Testis (tissue), 3 donors: ENCODE measurements around the gene TRABD2B. TPM values are rescaled to one million over a fixed set of nuclear protein-coding genes. Genes with fewer than 3 reads are reported as not detected.

Source experiments
- DNase-seq: peaks from one replicate; pipeline ENCODE4 v3.0.0-alpha.2; 2019
- H3K27ac ChIP-seq, 2 donors: fragments of 200-600 bp; sonication (generic); one replicate each; pipeline ENCODE4 v1.5.1; 2019
- H3K27me3 ChIP-seq: fragments of 200-600 bp; sonication (generic); one replicate; pipeline ENCODE4 v1.5.1; 2019
- H3K36me3 ChIP-seq: fragments of 200-600 bp; sonication (generic); one replicate; pipeline ENCODE4 v1.5.1; 2017; ENCODE audit warnings: low read depth; ENCODE audit errors: missing control alignments
- H3K4me1 ChIP-seq: fragments of 200-600 bp; sonication (generic); one replicate; pipeline ENCODE4 v1.5.1; 2019
- H3K4me3 ChIP-seq, 2 donors: fragments of 200-600 bp; sonication (generic); one replicate each; pipeline ENCODE4 v1.5.1; 2017 to 2019
- H3K9me3 ChIP-seq: fragments of 200-600 bp; sonication (generic); one replicate; pipeline ENCODE4 v1.5.1; 2017
- POLR2A ChIP-seq: fragments of 450-650 bp; IDR thresholded peaks from one replicate; pipeline ENCODE4 v1.6.1; 2017; ENCODE audit warnings: antibody characterized with exemption, mild to moderate bottlenecking, moderate library complexity
- WGBS, 2 donors: methylation state at CpG; one replicate each; pipeline ENCODE4 v1.1.5; 2018; 5-methylcytosine and 5-hydroxymethylcytosine counted together
- intact Hi-C: fragments of 100-400 bp; cut with DNase I; formaldehyde crosslinking; loops from one replicate; pipeline ENCODE4 v1.15.1; 2023; ENCODE audit warnings: low total_unique reads
- polyA plus RNA-seq: library from polyadenylated mRNA; stranded (reverse); fragments of 350-450 nt; fragmentation: Illumina TruSeq; extraction: RNeasy Lipid Tissue Mini Kit (QIAGEN cat#74804); gene quantifications from one replicate; pipeline ENCODE4 v1.2.3, GENCODE V29; 2014; ENCODE audit warnings: low read depth, low replicate concordance; ENCODE audit not compliant: insufficient read depth
- total RNA-seq, 2 donors: library from RNA; depleted of rRNA; stranded (reverse); fragments of >200 nt; gene quantifications; one replicate each; pipeline ENCODE4 v1.2.3, GENCODE V29; 2016
- TF ChIP-seq, protein P1 (sequence below), 3 experiments: fragments of 450-650 bp in 2 of 3; fragments of 200-600 bp in 1 of 3; sonication (generic) in 1 of 3; IDR thresholded peaks; one replicate each; pipeline ENCODE4 v1.5.1; 2016 to 2019; ENCODE audit warnings: antibody characterized with exemption in 3 of 3, mild to moderate bottlenecking in 2 of 3, moderate library complexity in 1 of 3

The TRABD2B gene
- total and polyA plus RNA-seq, 3 donors from 2014 or later = 1.9 to 2.7 (median 2.0) TPM

DNA sequence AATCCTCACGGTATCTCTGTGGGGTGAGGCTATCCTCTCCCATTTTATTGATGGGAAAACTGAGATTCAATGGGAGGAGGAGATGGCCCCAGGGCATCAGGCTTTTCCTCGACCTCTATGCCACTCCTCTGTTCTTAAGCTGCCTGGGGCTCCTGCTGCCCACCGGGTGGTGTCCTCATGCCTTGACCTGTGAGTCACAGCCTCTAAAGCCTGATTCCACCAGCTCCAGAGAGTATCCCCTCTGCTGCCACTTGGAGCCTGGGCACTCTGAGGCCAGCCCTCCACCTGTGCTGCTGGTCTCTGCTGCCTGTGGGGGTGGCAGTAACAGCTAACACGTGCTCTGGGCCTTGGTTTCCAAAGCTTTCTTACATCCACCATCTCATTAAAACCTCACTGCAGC lies 241.2 kb downstream of the TRABD2B start:
- Histone ChIP-seq H3K27me3 (no peaks in the 10 kb centered on the region), H3K27ac (no peak overlapping the region), H3K4me3 (no peak overlapping the region), H3K4me1 (peaks cover 11% of the 10 kb centered on the region), H3K36me3 (no peaks in the 10 kb centered on the region), H3K9me3 (no peaks in the 10 kb centered on the region)
- intact Hi-C loops = no loop called here
- TF ChIP-seq, protein P1, sequence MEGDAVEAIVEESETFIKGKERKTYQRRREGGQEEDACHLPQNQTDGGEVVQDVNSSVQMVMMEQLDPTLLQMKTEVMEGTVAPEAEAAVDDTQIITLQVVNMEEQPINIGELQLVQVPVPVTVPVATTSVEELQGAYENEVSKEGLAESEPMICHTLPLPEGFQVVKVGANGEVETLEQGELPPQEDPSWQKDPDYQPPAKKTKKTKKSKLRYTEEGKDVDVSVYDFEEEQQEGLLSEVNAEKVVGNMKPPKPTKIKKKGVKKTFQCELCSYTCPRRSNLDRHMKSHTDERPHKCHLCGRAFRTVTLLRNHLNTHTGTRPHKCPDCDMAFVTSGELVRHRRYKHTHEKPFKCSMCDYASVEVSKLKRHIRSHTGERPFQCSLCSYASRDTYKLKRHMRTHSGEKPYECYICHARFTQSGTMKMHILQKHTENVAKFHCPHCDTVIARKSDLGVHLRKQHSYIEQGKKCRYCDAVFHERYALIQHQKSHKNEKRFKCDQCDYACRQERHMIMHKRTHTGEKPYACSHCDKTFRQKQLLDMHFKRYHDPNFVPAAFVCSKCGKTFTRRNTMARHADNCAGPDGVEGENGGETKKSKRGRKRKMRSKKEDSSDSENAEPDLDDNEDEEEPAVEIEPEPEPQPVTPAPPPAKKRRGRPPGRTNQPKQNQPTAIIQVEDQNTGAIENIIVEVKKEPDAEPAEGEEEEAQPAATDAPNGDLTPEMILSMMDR (IDR thresholded peaks at IDR 0.05) = no peak
- no peak for TF ChIP-seq POLR2A
- no peak for DNase-seq
- 81 to 94% methylated on average over 4 of the region's 4 CpGs for WGBS, 2 donors

DNA sequence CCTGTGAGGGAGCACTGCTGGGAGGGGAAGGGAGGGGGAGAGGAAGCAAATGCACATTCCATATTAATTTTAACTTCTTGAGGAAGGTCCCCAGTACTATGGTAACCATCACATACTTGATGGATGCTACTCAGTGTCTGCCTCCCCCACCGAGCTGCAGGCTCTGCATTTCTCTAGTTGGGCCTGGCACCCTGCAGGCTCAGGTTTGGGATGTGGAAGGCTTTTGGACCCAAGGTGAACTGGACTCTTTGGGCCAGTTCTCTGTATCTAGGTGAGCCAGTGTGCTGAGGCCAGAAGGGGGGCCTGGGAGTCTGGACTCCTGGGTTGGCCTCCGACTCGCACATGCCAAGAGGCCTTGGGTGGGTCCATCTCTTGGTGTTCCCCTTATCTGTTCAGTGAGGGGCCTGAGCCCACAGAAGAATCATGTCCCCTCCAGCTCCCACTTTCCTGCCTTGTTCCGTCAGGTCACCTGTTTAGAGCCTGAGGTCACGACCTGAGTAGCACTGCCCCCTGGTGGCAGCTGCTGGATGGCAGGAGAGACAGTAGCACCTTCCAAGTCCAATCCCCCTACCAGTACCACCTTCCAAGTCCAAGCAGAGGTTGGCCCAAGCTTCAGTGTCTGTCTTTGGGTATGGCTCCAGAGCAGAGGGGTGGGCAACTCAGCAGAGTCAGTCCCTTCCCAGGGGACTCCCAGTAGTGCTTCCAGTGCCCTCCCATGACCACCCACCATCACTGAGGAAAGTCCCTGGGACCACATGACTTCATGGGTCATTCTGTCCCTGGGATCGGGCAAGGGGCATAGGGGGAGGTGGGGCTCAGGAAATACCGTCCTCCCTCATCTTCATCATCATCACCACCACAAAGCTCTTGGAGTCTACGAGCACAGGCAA lies 241.8 kb downstream of the TRABD2B start:
- H3K36me3 ChIP-seq = no peaks in the 10 kb centered on the region
- H3K4me1 ChIP-seq = peaks cover 11% of the 10 kb centered on the region
- peak; percentile 68 for DNase-seq
- WGBS, 2 donors = 89 to 98% methylated on average over 8 of the region's 8 CpGs
- no peaks in the 10 kb centered on the region for H3K9me3 ChIP-seq
- no peak for TF ChIP-seq POLR2A
- TF ChIP-seq, protein P1 (IDR thresholded peaks at IDR 0.05) = peak in 2 of 3 experiments; percentile 16 to 54
- H3K27me3 ChIP-seq = no peaks in the 10 kb centered on the region
- no peak overlapping the region for H3K4me3 ChIP-seq
- H3K27ac ChIP-seq = no peak overlapping the region
- intact Hi-C loops = no loop called here

DNA sequence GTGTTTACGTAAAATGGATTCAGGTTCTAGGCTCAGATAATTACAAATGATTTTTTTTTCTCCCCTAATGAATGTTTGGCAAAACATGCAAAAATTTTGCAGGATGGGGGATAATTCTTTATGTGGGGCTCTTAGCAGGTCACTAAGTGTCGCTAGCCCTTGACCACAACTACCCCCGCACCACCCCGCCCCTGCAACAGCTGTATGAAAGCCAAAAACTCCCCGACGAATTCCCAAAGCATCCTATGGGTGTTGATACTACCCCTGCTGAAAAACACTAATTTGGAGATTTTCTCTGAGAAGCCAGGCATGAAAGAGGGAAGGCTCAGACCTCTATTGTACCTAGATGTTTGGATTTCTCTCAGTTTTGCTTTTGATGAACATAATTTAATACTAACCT lies 243.0 kb downstream of the TRABD2B start:
- TF ChIP-seq, protein P1 (IDR thresholded peaks at IDR 0.05) = no peak
- TF ChIP-seq POLR2A = no peak
- 90 to 93% methylated on average over 6 of the region's 6 CpGs for WGBS, 2 donors
- H3K27ac ChIP-seq = no peak overlapping the region
- no peaks in the 10 kb centered on the region for H3K9me3 ChIP-seq
- no peak for DNase-seq
- H3K36me3 ChIP-seq = no peaks in the 10 kb centered on the region
- no peaks in the 10 kb centered on the region for H3K27me3 ChIP-seq
- intact Hi-C loops = no loop called here
- no peak overlapping the region for H3K4me3 ChIP-seq
- peaks cover 11% of the 10 kb centered on the region for H3K4me1 ChIP-seq

DNA sequence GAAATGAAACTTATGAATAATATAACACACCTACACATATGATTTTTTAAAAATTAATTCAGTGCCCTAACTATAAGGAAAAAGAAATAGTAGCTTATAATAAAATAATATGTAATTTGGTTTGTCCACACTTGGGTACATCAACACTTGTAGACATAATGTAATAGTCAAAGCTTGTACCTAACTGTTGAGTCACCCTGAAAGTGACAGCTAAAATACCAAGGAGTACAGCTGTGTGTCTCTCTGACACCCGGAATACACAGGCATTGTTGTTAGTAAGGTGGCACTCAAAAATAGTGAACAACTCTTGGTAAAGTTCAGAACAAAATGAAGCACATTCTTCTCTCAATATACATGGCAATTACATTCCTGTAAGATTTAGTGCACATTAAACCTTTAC lies 243.4 kb downstream of the TRABD2B start:
- H3K27me3 ChIP-seq = no peaks in the 10 kb centered on the region
- no peak for TF ChIP-seq POLR2A
- TF ChIP-seq, protein P1 (IDR thresholded peaks at IDR 0.05) = no peak
- no peaks in the 10 kb centered on the region for H3K9me3 ChIP-seq
- 77 to 81% methylated on average over 1 of the region's 1 CpG for WGBS, 2 donors
- peaks cover 11% of the 10 kb centered on the region for H3K4me1 ChIP-seq
- no peak for DNase-seq
- H3K4me3 ChIP-seq = no peak overlapping the region
- H3K36me3 ChIP-seq = no peaks in the 10 kb centered on the region
- intact Hi-C loops = no loop called here
- H3K27ac ChIP-seq = no peak overlapping the region

DNA sequence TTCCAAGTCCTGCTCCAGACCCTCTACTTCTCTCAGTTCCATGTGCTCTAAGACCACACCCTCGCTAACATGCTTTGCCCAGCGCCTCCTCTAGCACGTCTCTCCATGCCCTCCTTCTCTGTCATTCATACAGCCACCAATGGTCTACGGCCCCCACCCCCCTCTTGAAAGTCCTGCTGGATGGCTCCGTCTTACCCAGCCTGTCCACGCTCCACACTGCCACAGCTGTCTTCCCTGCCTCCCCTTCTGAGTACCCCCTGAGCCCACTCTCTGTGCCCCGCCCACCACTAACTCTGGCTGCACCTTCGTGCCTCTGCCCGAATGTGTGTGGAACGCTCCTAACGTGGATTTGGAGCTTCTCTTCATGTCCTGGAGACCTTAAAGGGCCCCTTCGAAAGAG lies 244.6 kb downstream of the TRABD2B start:
- 77 to 79% methylated on average over 12 of the region's 12 CpGs for WGBS, 2 donors
- intact Hi-C loops = no loop called here
- DNase-seq = no peak
- H3K36me3 ChIP-seq = no peaks in the 10 kb centered on the region
- peaks cover 3% of the 10 kb centered on the region for H3K4me1 ChIP-seq
- H3K9me3 ChIP-seq = no peaks in the 10 kb centered on the region
- no peak overlapping the region for H3K27ac ChIP-seq
- no peak for TF ChIP-seq POLR2A
- TF ChIP-seq, protein P1 (IDR thresholded peaks at IDR 0.05) = no peak
- no peak overlapping the region for H3K4me3 ChIP-seq
- H3K27me3 ChIP-seq = no peaks in the 10 kb centered on the region
